ENCODE results near the gene MAB21L2. TPM values are rescaled to one million over a fixed set of nuclear protein-coding genes. Genes with fewer than 3 reads are reported as not detected.
A peak's percentile ranks its signal among the peaks of the same experiment; 100 is the strongest.

The MAB21L2 gene
- polyA plus RNA-seq, 3 donors = not detected

DNA sequence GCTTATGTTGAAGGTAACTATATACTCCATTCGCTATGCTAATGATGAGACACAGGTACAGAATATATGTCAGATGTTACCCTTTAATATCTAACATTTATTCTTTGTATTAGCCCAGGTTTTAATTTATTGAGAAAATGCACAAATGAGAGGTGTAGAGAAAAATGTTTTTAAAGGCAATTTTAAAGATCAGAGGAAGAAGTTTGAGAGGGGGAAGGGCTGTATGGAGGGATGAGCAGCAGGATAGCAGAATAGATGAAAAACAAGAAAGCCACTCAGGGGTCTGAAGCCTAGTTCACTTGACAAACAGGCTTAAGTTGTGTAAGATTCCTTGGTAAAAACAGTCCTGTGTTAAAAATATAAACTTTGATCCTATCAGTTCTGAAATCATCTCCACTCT is 3.7 kb downstream of the MAB21L2 start:
- Mint-ChIP-seq H3K27ac (peak overlapping the region in 1 of 7 donors; percentile 68), H3K36me3 (peaks cover 23 to 37% of the 10 kb centered on the region in 2 donors)
- intact Hi-C loops (cut with micrococcal nuclease) = no loop called here

DNA sequence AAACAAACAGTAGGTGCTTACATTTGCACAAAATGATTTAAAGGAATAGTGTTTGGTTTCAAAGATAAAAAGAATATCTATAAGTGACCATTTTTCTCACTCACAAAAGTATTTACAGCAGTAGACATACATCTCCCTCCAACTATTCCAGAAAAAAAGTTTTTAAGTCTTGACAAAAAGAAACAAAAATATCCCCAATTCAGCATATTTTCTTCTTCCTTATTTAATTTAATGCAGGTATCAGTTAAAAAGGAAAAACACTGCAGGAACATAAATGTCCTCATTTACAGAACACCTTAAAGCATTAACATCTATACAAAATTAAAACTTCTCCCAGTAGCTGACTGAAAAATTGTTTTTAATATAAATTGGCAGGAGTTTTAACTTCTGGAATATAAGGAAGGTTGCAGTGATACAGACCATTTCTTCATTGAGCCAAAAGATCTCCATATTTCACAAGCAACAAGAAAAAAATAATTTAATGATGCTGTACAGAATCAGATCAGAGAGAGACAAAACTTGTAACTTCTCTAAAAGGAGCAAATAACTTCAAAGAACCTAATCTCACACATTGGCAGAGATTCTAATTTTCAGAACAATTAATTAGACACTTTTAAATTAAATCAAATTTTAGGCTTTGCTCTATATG is 4.3 kb downstream of the MAB21L2 start:
- no peak overlapping the region for H3K4me3 Mint-ChIP-seq
- H3K27ac ChIP-seq (ENCODE audit: low read depth in 1 of 2, low read length in 2 of 2) = no peak overlapping the region
- intact Hi-C loops (cut with micrococcal nuclease) = no loop called here
- H3K4me1 ChIP-seq (ENCODE audit: control insufficient read depth in 1 of 2, insufficient read depth in 2 of 2, low read length in 2 of 2) = no peaks in the 10 kb centered on the region
- H3K4me3 ChIP-seq (replicated peaks in 1 of 3; ENCODE audit: low read depth in 2 of 3, low read length in 3 of 3) = no peak overlapping the region
- H3K27ac Mint-ChIP-seq = peak overlapping the region in 1 of 7 donors; percentile 36
- peaks cover 21 to 28% (median 24%) of the 10 kb centered on the region in 7 donors for H3K9me3 Mint-ChIP-seq
- TF ChIP-seq CTCF (IDR thresholded peaks at IDR 0.05) = no peak
- no peak for DNase-seq
- no peaks in the 10 kb centered on the region for H3K4me1 Mint-ChIP-seq
- no peaks in the 10 kb centered on the region for H3K27me3 ChIP-seq (ENCODE audit: control insufficient read depth in 2 of 2, insufficient read depth in 2 of 2, low read length in 2 of 2)
- no peaks in the 10 kb centered on the region for H3K27me3 Mint-ChIP-seq (ENCODE audit: low read depth in 3 of 3)
- H3K36me3 ChIP-seq (replicated peaks in 1 of 2; ENCODE audit: control insufficient read depth in 1 of 2, insufficient read depth in 2 of 2, low read length in 2 of 2) = peaks cover 5 to 17% of the 10 kb centered on the region in 2 donors
- no peak overlapping the region for H3K4me2 ChIP-seq (replicated peaks; ENCODE audit: extremely low read depth, low read length, poor library complexity, severe bottlenecking)
- H3K9ac ChIP-seq (ENCODE audit: insufficient read depth, low read length, poor library complexity, severe bottlenecking) = no peak overlapping the region
- H3K79me2 ChIP-seq (ENCODE audit: insufficient read depth, low read length) = no peaks in the 10 kb centered on the region
- H2AFZ ChIP-seq (ENCODE audit: insufficient read depth, low read depth, low read length, poor library complexity, severe bottlenecking) = no peak overlapping the region
- H3K36me3 Mint-ChIP-seq = peaks cover 24 to 38% of the 10 kb centered on the region in 2 donors
- peaks cover 26 to 28% of the 10 kb centered on the region in 2 donors for H3K9me3 ChIP-seq (replicated peaks in 1 of 2; ENCODE audit: control insufficient read depth in 1 of 2, insufficient read depth in 1 of 2, low read length in 2 of 2)
- H4K20me1 ChIP-seq (ENCODE audit: insufficient read depth, low read length) = no peaks in the 10 kb centered on the region

More for the DNA sequence above, 3.7 kb downstream of the MAB21L2 start:
- H3K9ac ChIP-seq (ENCODE audit: insufficient read depth, low read length, poor library complexity, severe bottlenecking) = no peak overlapping the region
- Mint-ChIP-seq H3K4me1 (no peaks in the 10 kb centered on the region), H3K9me3 (peaks cover 23 to 29% (median 25%) of the 10 kb centered on the region in 7 donors), H3K4me3 (no peak overlapping the region), H3K27me3 (ENCODE audit: low read depth in 3 of 3) (no peaks in the 10 kb centered on the region)
- no peaks in the 10 kb centered on the region for H3K79me2 ChIP-seq (ENCODE audit: insufficient read depth, low read length)
- no peak overlapping the region for H2AFZ ChIP-seq (ENCODE audit: insufficient read depth, low read depth, low read length, poor library complexity, severe bottlenecking)
- H3K4me1 ChIP-seq (ENCODE audit: control insufficient read depth in 1 of 2, insufficient read depth in 2 of 2, low read length in 2 of 2) = no peaks in the 10 kb centered on the region
- DNase-seq = no peak
- peaks cover 26 to 31% of the 10 kb centered on the region in 2 donors for H3K9me3 ChIP-seq (replicated peaks in 1 of 2; ENCODE audit: control insufficient read depth in 1 of 2, insufficient read depth in 1 of 2, low read length in 2 of 2)
- no peaks in the 10 kb centered on the region for H3K27me3 ChIP-seq (ENCODE audit: control insufficient read depth in 2 of 2, insufficient read depth in 2 of 2, low read length in 2 of 2)
- H3K36me3 ChIP-seq (replicated peaks in 1 of 2; ENCODE audit: control insufficient read depth in 1 of 2, insufficient read depth in 2 of 2, low read length in 2 of 2) = peaks cover 5 to 17% of the 10 kb centered on the region in 2 donors
- H3K4me3 ChIP-seq (replicated peaks in 1 of 3; ENCODE audit: low read depth in 2 of 3, low read length in 3 of 3) = no peak overlapping the region
- H4K20me1 ChIP-seq (ENCODE audit: insufficient read depth, low read length) = no peaks in the 10 kb centered on the region
- H3K27ac ChIP-seq (ENCODE audit: low read depth in 1 of 2, low read length in 2 of 2) = no peak overlapping the region
- WGBS (ENCODE audit: insufficient coverage) = no CpG with 5 or more reads among the region's 1 CpG
- no peak overlapping the region for H3K4me2 ChIP-seq (replicated peaks; ENCODE audit: extremely low read depth, low read length, poor library complexity, severe bottlenecking)
- TF ChIP-seq CTCF (IDR thresholded peaks at IDR 0.05) = no peak
